Right cardiac atrium (tissue), 5 donors: Measurements from ENCODE around the gene RFC4. TPM values are rescaled to one million over a fixed set of nuclear protein-coding genes. Genes with fewer than 3 reads are reported as not detected.

Experiments used
- ATAC-seq, 2 donors: fragments of 200-7000 bp; cut with Tn5 transposase; one replicate each; pipeline versions ENCODE4 v1.8.0 to v1.9.1; 2020; ENCODE audit warnings: moderate library complexity in 2 of 2, mild to moderate bottlenecking in 1 of 2
- DNase-seq, 3 donors: peaks; one replicate each; pipeline ENCODE4 v3.0.0-alpha.2; 2020
- H3K27ac ChIP-seq: one replicate; pipeline ENCODE4 v1.5.1; 2013; ENCODE audit warnings: mild to moderate bottlenecking, low read length, control low read depth, moderate library complexity
- H3K27me3 ChIP-seq: one replicate; pipeline ENCODE4 v1.6.1; 2013; ENCODE audit not compliant: control insufficient read depth, insufficient read depth
- H3K4me1 ChIP-seq: one replicate; pipeline ENCODE4 v1.6.1; 2013; ENCODE audit warnings: low read length; ENCODE audit not compliant: control insufficient read depth, insufficient read depth
- H3K4me3 ChIP-seq: one replicate; pipeline ENCODE4 v1.5.1; 2013; ENCODE audit warnings: low read length, control low read depth
- H3K9me3 ChIP-seq: one replicate; pipeline ENCODE4 v1.6.1; 2013; ENCODE audit warnings: low read length; ENCODE audit not compliant: control insufficient read depth
- WGBS: extraction: QIAGEN DNeasy Blood & Tissue Kit; methylation state at CpG from one replicate; pipeline ENCODE4 v1.1.7; 2013; 5-methylcytosine and 5-hydroxymethylcytosine counted together
- intact Hi-C, 4 donors: fragments of 100-400 bp; cut with DNase I; formaldehyde crosslinking; loops; one replicate each; pipeline versions ENCODE4 v1.11.0 to v1.14.0; 2022 to 2023
- polyA plus RNA-seq: library from polyadenylated mRNA; stranded (reverse); fragments of 200-250 nt; gene quantifications from one replicate; pipeline ENCODE4 v1.2.3, GENCODE V29; 2013
- total RNA-seq, 4 donors: library from RNA; stranded (reverse); fragmentation: NEBNext Ultra II Directional; extraction: Animal tissue kit (Norgen Biotek cat#: 25700); gene quantifications; one replicate each; pipeline ENCODE4 v1.2.1, GENCODE V29; 2021
- donor health status: healthy with polysubstance abuse.
- donor health status: DM: no; HTN: yes; CAD: no.
- donor health status: DM: no; HTN: no; CAD: no.
- donor health status: DM: no; HTN: yes; CAD: no; lungs with severe emphysema.
- donor health status: DM: yes; HTN: yes; CAD: no.

RFC4 gene
- total and polyA plus RNA-seq, 5 donors, result 7.2 to 13.6 (median 10.0) TPM

DNA sequence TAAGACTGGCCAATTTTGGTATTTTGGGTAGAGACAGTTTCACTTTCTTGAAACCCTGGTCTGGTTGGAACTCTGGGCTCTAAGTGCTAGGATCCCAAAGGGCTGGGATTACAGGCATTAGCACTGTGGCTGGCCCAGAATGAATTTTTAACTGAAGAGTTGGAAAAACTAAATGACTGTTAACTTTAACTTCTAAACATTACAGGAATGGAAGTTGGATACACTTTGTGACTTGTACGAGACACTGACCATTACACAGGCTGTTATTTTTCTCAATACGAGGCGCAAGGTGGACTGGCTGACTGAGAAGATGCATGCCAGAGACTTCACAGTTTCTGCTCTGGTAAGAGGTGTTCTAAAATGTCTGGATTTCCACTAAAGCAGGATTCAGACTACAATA lies 19.4 kb downstream of the RFC4 start:
- Histone ChIP-seq H3K4me3 (no peak overlapping the region), H3K27me3 (no peaks in the 10 kb centered on the region), H3K27ac (no peak overlapping the region), H3K9me3 (no peaks in the 10 kb centered on the region), H3K4me1 (peaks cover 6% of the 10 kb centered on the region)
- no peak for ATAC-seq
- no peak for DNase-seq
- WGBS, result 58% methylated on average over 3 of the region's 3 CpGs
- intact Hi-C loops, result no loop called here

DNA sequence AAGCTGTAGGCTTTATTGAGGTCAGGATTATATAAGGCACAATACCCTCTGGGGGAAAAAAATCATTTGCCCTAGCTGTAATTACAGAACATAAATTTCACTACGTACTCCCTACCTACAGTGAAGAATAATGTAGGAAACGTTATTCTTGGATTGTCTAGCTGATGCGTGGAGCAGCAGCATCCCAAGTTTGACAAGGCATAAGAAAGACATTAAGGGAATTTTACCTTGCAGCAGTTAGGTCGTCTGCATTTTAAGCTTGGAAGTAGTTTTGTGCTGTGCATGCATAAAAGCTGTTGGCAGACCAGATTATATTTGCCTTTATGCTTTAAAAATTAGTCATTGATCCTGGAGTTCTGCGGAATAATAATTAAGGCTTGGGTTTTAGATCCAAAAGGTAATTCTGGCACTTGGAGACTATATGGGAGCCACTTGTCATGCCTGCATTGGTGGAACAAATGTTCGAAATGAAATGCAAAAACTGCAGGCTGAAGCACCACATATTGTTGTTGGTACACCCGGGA lies 20.7 kb downstream of the RFC4 start:
- 16% methylated on average over 7 of the region's 7 CpGs for WGBS
- ATAC-seq, result no peak
- H3K4me1 ChIP-seq, result peaks cover 6% of the 10 kb centered on the region

DNA sequence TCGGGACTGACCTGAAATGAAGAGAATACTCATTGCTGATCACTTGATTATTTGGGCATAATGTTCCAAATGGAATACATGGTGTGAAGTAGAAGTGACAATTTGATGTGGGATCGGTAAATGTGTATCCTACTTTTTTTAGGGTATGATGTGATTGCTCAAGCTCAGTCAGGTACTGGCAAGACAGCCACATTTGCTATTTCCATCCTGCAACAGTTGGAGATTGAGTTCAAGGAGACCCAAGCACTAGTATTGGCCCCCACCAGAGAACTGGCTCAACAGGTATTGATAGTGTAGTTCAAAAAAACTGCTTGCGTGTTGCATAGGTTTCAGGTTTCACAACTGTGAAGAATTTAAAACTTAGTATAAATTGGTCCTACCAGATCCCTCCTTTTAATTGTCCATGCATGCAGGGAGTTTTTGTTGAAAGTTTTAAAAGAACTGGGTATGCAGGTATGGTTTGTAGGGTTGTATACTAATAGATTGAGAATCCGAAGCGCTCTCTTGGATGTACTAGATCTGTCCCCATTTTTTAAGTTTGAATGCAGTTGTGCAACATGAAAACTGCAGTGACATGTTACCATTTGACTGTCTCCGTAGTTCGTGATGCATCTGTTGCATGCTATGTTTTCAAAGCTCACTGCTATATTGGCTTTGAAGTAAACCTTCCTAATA lies 21.3 kb downstream of the RFC4 start:
- H3K4me3 ChIP-seq, result peak overlapping the region; percentile 91
- no peaks in the 10 kb centered on the region for H3K27me3 ChIP-seq
- H3K4me1 ChIP-seq, result peaks cover 6% of the 10 kb centered on the region
- no peak overlapping the region for H3K27ac ChIP-seq
- ATAC-seq, result no peak
- intact Hi-C loops, result no loop called here
- 9% methylated on average over 7 of the region's 7 CpGs for WGBS
- no peak for DNase-seq
- H3K9me3 ChIP-seq, result no peaks in the 10 kb centered on the region

More for the DNA sequence above, 20.7 kb downstream of the RFC4 start:
- intact Hi-C loops, result no loop called here
- DNase-seq, result no peak
- Histone ChIP-seq H3K27me3 (no peaks in the 10 kb centered on the region), H3K27ac (no peak overlapping the region), H3K4me3 (peak overlapping the region; percentile 91), H3K9me3 (no peaks in the 10 kb centered on the region)

DNA sequence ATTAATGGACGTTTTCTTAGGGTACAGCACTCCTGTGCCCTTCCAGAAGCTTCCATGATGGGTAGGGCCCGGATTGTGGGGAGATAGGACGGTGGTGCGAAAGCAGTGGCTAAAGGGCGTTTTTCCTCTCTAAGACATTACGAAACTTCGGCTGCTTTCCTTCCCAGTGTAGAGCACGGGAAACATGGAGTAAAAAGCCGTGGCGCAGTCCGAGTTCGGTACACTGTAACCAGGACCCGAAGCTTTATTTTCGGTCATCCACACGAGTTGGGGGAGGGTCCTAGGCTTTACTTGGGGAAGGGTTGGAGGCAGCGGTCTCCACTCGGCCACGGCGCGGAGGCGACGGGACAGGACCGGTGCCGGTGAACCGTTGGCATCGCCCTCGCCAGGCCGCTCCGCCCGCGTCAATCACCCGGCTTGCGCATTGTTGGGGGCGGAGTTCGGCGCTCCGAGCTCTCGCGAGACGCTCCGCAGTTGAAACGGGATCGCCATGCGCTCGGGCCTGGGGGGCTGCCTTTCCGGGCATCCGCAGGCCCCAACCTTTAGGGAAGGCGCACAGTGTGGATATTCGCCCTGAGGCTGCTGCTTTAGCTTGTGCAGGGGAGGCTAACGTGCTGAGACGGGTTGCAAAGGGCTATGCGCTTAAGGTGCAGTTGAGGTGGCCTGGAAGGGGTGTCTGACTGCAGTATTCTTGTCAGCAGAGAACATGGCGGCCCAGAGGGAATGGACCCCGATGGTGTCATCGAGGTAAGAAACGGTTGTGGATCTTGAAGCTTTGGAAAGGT lies 22.4 kb downstream of the RFC4 start:
- Histone ChIP-seq H3K27ac (peak overlapping the region; percentile 99), H3K9me3 (no peaks in the 10 kb centered on the region), H3K4me3 (peak overlapping the region; percentile 91), H3K27me3 (no peaks in the 10 kb centered on the region), H3K4me1 (peaks cover 6% of the 10 kb centered on the region)
- DNase-seq, result peak; percentile 88 to 95 (median 95)
- ATAC-seq, result peak; percentile 91 to 92
- intact Hi-C loops, result no loop called here
- under 1% methylated on average over 56 of the region's 56 CpGs for WGBS

DNA sequence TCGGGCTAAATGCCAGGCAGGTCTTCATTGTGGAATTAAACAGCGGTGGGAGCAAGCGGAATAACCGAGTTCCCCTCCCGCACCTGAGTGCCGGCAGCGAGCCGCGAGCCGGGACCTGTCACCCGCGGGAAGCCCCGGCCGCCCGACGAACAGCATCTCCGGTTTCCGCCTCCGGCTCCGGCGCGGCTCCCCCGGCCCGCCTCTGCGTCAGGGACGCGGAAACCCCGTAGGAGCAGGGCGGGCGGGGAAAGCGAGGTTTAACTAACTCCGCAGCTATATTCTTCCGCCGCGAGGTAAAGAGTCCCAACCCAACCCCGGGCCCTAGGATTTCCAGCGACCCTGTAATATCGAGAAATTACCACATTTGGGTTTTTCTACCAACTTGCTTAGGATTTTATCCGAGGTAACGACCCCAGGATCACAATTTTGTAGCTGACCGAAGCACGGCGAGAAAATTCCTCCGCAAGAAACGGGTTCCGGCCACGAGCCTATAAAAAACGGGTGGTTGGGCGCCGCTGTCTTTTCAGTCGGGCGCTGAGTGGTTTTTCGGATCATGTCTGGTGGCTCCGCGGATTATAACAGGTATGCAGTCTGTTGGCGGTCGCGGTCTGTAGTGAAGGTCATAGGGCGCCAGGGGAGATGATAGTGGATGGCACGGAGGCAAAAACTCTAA lies 23.1 kb downstream of the RFC4 start, which contains the start of gene EIF4A2:
EIF4A2 (plus strand) TSS at position 520 of the 673 bp plus-strand sequence; CDS start at position 554, 34 bp downstream.
- intact Hi-C loops, result no loop called here
- under 1% methylated on average over 60 of the region's 60 CpGs for WGBS
- H3K4me3 ChIP-seq, result peak within 1 kb of the TSS; percentile 91
- H3K4me1 ChIP-seq, result peaks cover 6% of the 10 kb centered on the region
- DNase-seq (peak; percentile 93 to 96 (median 95)), ATAC-seq (peak; percentile 90 to 91)
- peak within 1 kb of the TSS; percentile 99 for H3K27ac ChIP-seq
- H3K9me3 ChIP-seq, result no peaks in the 10 kb centered on the region
- no peaks in the 10 kb centered on the region for H3K27me3 ChIP-seq

DNA sequence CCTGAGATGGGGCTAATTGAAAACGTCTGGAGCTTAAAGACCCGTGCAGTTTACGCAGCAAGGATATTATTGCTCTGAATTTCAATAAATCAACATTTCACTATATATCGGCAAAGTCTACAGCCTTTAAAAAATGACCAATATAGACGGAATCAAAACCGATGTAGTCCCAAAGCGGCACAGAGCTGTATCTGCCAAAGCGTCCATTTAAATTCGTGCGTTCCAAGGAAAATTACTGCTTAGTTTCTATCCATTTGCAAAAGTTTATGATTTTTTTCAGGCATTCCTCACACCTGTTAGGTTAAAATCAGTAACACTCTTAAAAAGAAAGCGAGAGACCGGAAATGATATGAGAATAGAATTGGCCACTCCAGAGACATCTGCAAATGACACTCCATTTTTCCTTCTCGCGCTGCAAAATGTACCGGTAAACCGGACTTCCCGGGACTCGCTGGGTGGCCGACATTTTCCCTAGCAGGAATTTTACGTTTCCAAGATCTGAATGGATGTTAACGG lies 23.7 kb downstream of the RFC4 start:
- no peaks in the 10 kb centered on the region for H3K27me3 ChIP-seq
- peak overlapping the region; percentile 91 for H3K4me3 ChIP-seq
- H3K27ac ChIP-seq, result peak overlapping the region; percentile 99
- intact Hi-C loops, result no loop called here
- no peaks in the 10 kb centered on the region for H3K9me3 ChIP-seq
- peaks cover 6% of the 10 kb centered on the region for H3K4me1 ChIP-seq
- DNase-seq, result no peak
- peak; percentile 1 to 14 for ATAC-seq
- WGBS, result 3% methylated on average over 21 of the region's 21 CpGs

DNA sequence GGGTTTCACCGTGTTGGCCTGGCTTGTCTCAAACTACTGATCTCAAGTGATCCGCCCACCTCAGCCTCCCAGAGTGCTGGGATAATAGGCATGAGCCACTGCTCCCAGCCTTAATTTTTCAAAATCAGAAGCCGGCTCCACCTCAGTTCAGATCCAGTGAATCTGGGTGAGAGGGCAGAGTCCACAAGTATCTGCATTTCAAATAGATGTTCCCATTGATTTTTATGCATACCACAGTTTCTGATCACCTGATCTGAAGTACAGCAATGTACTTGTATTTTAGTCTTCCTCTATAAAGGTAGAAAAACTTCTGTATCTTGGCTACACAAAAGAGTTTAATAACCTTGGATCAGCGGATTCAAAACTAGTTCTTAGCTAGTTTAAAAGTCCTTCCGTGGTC lies 27.1 kb downstream of the RFC4 start:
- no peaks in the 10 kb centered on the region for H3K9me3 ChIP-seq

DNA sequence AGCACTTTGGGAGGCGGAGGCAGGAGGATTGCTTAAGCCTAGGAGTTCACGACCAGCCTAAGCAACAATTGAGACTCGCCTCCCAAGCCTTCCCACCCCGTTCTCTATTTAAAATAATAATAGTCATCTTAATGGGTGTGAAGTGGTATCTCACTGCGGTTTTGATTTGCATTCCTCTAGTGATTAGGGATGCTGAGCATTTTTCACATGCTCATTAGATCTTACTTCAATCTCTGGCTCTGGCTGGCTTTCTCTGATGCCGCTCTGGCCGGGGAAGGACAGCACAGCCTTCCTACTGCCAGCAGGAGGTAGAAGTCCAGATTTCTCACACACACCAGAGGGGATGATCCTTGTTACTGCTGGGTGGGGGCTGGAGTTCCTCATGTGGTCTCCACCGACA lies 30.3 kb downstream of the RFC4 start:
- DNase-seq, result no peak
- ATAC-seq, result no peak
- Histone ChIP-seq H3K9me3 (no peaks in the 10 kb centered on the region), H3K27me3 (no peaks in the 10 kb centered on the region), H3K4me1 (no peaks in the 10 kb centered on the region), H3K4me3 (no peak overlapping the region), H3K27ac (no peak overlapping the region)
- intact Hi-C loops, result no loop called here
- WGBS, result 53% methylated on average over 8 of the region's 8 CpGs

More for the DNA sequence above, 27.1 kb downstream of the RFC4 start:
- H3K4me3 ChIP-seq, result no peak overlapping the region
- DNase-seq (no peak), ATAC-seq (no peak)
- intact Hi-C loops, result no loop called here
- H3K27me3 ChIP-seq, result no peaks in the 10 kb centered on the region
- H3K4me1 ChIP-seq, result no peaks in the 10 kb centered on the region
- H3K27ac ChIP-seq, result no peak overlapping the region
- WGBS, result 93% methylated on average over 5 of the region's 5 CpGs

DNA sequence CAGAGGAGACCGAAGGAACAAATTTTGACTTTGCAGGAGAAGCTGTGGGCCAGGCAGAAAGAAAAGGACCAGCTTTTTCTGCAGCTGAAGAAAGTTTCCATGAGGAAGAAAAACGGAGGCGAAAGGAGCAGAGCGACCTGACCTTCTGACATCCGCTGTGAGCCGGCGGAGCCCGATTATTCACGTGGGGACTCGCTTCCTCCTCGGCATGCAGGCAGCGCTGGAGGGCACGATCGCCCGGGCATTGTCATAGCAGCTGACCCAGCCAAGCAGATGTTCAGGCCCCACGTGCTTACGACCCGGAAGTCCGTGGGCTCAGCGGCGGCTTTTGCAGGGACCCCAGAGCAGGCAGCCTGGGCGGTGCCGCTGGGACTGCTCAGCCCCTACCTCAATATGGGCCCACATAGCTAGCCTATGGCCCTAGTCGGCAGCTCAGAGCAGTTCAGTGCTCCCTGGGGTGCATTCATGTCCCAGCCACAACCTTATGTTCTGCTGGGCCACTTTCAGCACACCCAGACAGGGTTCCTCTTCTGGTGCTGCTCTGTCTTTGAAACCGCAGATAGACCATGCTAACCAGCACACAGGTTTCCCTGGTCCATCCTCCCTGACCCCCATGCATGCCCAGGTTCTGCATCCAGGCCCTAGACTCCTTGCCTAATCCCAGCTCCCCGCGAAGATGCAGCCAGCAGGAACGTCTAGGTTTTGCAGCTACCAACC lies 33.4 kb downstream of the RFC4 start:
- Histone ChIP-seq H3K27ac (no peak overlapping the region), H3K4me1 (no peaks in the 10 kb centered on the region), H3K9me3 (no peaks in the 10 kb centered on the region), H3K4me3 (peak overlapping the region; percentile 31), H3K27me3 (no peaks in the 10 kb centered on the region)
- ATAC-seq (peak; percentile 84 to 87), DNase-seq (peak; percentile 72 to 87 (median 87))
- intact Hi-C loops, result no loop called here
- 20% methylated on average over 28 of the region's 28 CpGs for WGBS

DNA sequence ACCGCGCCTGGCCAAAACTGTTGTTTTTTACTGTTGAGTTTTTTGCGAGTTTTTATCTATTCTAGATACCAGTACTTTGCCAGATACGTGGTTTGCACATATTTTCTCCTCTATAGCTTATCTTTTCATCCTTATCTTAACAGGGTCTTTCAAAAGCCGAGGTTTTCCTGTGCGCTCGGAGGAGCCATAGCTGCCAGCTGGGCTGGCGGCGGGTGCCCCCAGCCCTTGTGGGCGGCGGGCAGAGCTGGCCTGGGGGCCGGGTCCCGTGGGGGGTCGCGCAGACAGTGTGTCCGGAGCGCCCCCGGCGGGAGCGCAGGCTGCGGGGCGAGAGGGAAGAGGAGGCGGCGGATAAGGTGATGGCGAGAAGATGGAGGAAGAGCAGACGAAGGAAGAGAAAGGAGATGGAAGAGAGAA lies 34.0 kb downstream of the RFC4 start:
- peak in 1 of 3 donors; percentile 60 for DNase-seq
- H3K27ac ChIP-seq, result no peak overlapping the region
- ATAC-seq, result peak; percentile 65 to 66
- peak overlapping the region; percentile 31 for H3K4me3 ChIP-seq
- WGBS, result 8% methylated on average over 26 of the region's 26 CpGs
- H3K4me1 ChIP-seq, result no peaks in the 10 kb centered on the region
- intact Hi-C loops, result no loop called here
- no peaks in the 10 kb centered on the region for H3K9me3 ChIP-seq
- no peaks in the 10 kb centered on the region for H3K27me3 ChIP-seq
